GM21515 (cell line): ENCODE measurements around the gene UCN.
"Not testable (repeated sequence)": the region's sequence is repeated elsewhere in the genome, so short reads cannot be mapped to it uniquely, and the experiment has no call there.

ENCODE experiments used
- ATAC-seq: cut with Tn5 transposase; IDR thresholded peaks from one replicate; pipeline ENCODE4 v1.9.1; 2021; ENCODE audit not compliant: unreplicated experiment

The UCN gene

GRCh38 chr2:27285481-27285880, 22.8 kb downstream of the UCN start:
- no peak for ATAC-seq

GRCh38 chr2:27284996-27285395, 23.2 kb downstream of the UCN start:
- ATAC-seq, result no peak

- ATAC-seq, result no peak
Measured at GRCh38 chr2:27282892-27283291, 25.4 kb downstream of the UCN start.

- ATAC-seq, result no peak
Measured at GRCh38 chr2:27281855-27282559, 26.2 kb downstream of the UCN start, which contains the start of gene TRIM54. TRIM54 (plus strand) TSS chr2:27282429; CDS start chr2:27282732, 303 bp downstream.

- no peak for ATAC-seq
Measured at GRCh38 chr2:27281442-27281841, 26.8 kb downstream of the UCN start.

GRCh38 chr2:27280826-27281225, 27.4 kb downstream of the UCN start:
- ATAC-seq, result no peak

GRCh38 chr2:27278010-27278409, 30.2 kb downstream of the UCN start:
- ATAC-seq, result no peak

GRCh38 chr2:27275211-27276150, 32.8 kb downstream of the UCN start, which contains the start of gene DNAJC5G:
DNAJC5G (plus strand) TSS chr2:27275433; CDS start chr2:27276729, 1,296 bp downstream.
- no peak for ATAC-seq

- not testable (repeated sequence) for ATAC-seq
Measured at GRCh38 chr2:27272537-27273522, 35.4 kb downstream of the UCN start.

GRCh38 chr2:27271631-27272340, 36.5 kb downstream of the UCN start:
- ATAC-seq, result no peak

GRCh38 chr2:27270670-27271069, 37.6 kb downstream of the UCN start:
- no peak for ATAC-seq

- ATAC-seq, result no peak
Measured at GRCh38 chr2:27270131-27270530, 38.1 kb downstream of the UCN start.

- not testable (repeated sequence) for ATAC-seq
Measured at GRCh38 chr2:27268296-27268695, 39.9 kb downstream of the UCN start.

GRCh38 chr2:27265536-27265870, 42.7 kb downstream of the UCN start:
- ATAC-seq, result no peak

- ATAC-seq, result no peak
Measured at GRCh38 chr2:27264753-27265535, 43.3 kb downstream of the UCN start.

GRCh38 chr2:27264253-27264752, 43.9 kb downstream of the UCN start:
- ATAC-seq, result no peak

GRCh38 chr2:27263287-27264252, 44.7 kb downstream of the UCN start:
- ATAC-seq, result no peak
